Measurements from ENCODE around the gene FOXQ1. TPM values are rescaled to one million over a fixed set of nuclear protein-coding genes. Genes with fewer than 3 reads are reported as not detected.

Gene FOXQ1
- total and polyA plus RNA-seq, 2 of the 13 experiments (the other 11 are each of a cell fraction or from before 2014, with no cell fraction given), result 35.2 to 39.8 TPM

DNA sequence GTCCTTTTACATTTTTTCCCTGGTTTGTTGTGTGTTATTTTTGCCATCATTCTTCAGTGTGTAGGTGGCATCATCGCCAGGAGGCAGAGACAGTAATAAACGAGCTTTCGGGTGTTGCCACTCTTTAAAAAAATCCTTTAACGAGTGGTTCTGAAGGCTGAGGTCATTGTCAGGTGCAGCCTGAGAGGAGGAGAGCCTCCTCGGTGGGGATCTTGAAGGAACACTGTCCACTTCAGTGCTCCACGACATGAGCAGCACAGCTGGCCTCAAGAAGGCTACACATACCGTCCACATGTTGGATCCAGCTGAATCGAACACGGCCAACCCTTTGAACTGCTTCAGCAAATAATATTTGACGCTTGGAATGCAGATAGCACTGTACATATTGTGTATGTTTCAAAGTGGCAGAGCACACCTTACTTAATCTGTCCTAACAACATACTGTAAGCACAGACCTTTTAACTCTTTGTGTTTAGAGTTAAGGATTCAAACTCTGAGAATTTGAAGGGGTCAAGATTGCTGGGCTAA, 48.0 kb upstream of the FOXQ1 start (continued):
- TF ChIP-seq CREB1 (IDR thresholded peaks at IDR 0.05) (0 out of 2 replicates have a peak, but pooled peaks have one; percentile 7), CREB1 (CRISPR knock-in tag; IDR thresholded peaks at IDR 0.05) (peak; percentile 76), JUNB (CRISPR knock-in tag; IDR thresholded peaks at IDR 0.05; ENCODE audit: borderline replicate concordance) (0 out of 2 replicates have a peak, but pooled peaks have one; percentile 24), ZNF83 (CRISPR knock-in tag; IDR thresholded peaks at IDR 0.05; ENCODE audit: borderline replicate concordance) (no peak), ATF7 (IDR thresholded peaks at IDR 0.05) (no peak), ATF7 (CRISPR knock-in tag; IDR thresholded peaks at IDR 0.05) (peak; percentile 50; the same call in 1 of the 2 replicates), ZNF709 (CRISPR knock-in tag; IDR thresholded peaks at IDR 0.05) (peak; percentile 79; the same call in 1 of the 2 replicates), ELF4 (CRISPR knock-in tag; IDR thresholded peaks at IDR 0.05; ENCODE audit: borderline replicate concordance) (no peak), CEBPZ (IDR thresholded peaks at IDR 0.05; ENCODE audit: low read length) (no peak), ONECUT2 (CRISPR knock-in tag; IDR thresholded peaks at IDR 0.05) (peak; percentile 92), ZNF235 (CRISPR knock-in tag; IDR thresholded peaks at IDR 0.05; ENCODE audit: borderline replicate concordance) (no peak), CBX2 (IDR thresholded peaks at IDR 0.05; ENCODE audit: low read depth, low read length) (no peak), CBX2 (CRISPR knock-in tag; IDR thresholded peaks at IDR 0.05; ENCODE audit: low read depth) (no peak), ZNF879 (CRISPR knock-in tag; IDR thresholded peaks at IDR 0.05) (no peak), TRAFD1 (CRISPR knock-in tag; IDR thresholded peaks at IDR 0.05; ENCODE audit: borderline replicate concordance) (no peak; the same call in 1 of the 2 replicates), SNRNP70 (IDR thresholded peaks at IDR 0.05; ENCODE audit: low read depth, low read length) (no peak), PHF21A (CRISPR knock-in tag; IDR thresholded peaks at IDR 0.05) (peak; percentile 92), ZNF224 (CRISPR knock-in tag; IDR thresholded peaks at IDR 0.05) (no peak; the same call in 1 of the 2 replicates), ZFP41 (CRISPR knock-in tag; IDR thresholded peaks at IDR 0.05; ENCODE audit: borderline replicate concordance) (no peak), ZNF550 (CRISPR knock-in tag; IDR thresholded peaks at IDR 0.05; ENCODE audit: borderline replicate concordance) (no peak)
- TF ChIP-seq, protein P1, sequence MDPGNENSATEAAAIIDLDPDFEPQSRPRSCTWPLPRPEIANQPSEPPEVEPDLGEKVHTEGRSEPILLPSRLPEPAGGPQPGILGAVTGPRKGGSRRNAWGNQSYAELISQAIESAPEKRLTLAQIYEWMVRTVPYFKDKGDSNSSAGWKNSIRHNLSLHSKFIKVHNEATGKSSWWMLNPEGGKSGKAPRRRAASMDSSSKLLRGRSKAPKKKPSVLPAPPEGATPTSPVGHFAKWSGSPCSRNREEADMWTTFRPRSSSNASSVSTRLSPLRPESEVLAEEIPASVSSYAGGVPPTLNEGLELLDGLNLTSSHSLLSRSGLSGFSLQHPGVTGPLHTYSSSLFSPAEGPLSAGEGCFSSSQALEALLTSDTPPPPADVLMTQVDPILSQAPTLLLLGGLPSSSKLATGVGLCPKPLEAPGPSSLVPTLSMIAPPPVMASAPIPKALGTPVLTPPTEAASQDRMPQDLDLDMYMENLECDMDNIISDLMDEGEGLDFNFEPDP (CRISPR knock-in tag; conservative IDR thresholded peaks at IDR 0.05), result no peak
- TF ChIP-seq, protein P2, sequence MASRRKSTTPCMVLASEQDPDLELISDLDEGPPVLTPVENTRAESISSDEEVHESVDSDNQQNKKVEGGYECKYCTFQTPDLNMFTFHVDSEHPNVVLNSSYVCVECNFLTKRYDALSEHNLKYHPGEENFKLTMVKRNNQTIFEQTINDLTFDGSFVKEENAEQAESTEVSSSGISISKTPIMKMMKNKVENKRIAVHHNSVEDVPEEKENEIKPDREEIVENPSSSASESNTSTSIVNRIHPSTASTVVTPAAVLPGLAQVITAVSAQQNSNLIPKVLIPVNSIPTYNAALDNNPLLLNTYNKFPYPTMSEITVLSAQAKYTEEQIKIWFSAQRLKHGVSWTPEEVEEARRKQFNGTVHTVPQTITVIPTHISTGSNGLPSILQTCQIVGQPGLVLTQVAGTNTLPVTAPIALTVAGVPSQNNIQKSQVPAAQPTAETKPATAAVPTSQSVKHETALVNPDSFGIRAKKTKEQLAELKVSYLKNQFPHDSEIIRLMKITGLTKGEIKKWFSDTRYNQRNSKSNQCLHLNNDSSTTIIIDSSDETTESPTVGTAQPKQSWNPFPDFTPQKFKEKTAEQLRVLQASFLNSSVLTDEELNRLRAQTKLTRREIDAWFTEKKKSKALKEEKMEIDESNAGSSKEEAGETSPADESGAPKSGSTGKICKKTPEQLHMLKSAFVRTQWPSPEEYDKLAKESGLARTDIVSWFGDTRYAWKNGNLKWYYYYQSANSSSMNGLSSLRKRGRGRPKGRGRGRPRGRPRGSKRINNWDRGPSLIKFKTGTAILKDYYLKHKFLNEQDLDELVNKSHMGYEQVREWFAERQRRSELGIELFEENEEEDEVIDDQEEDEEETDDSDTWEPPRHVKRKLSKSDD (CRISPR knock-in tag; IDR thresholded peaks at IDR 0.05; ENCODE audit: low read depth), result peak; percentile 79
